GM18870 (cell line): ENCODE measurements around the gene CNN2.
"Not testable (repeated sequence)": the region's sequence is repeated elsewhere in the genome, so short reads cannot be mapped to it uniquely, and the experiment has no call there.

Source experiments
- ATAC-seq: cut with Tn5 transposase; IDR thresholded peaks from one replicate; pipeline ENCODE4 v1.9.1; 2021; ENCODE audit warnings: moderate library complexity; ENCODE audit not compliant: unreplicated experiment

The CNN2 gene

GRCh38 chr19:1010586-1011510 lies 15.6 kb upstream of the CNN2 start:
- no peak for ATAC-seq

GRCh38 chr19:1011831-1012333 lies 14.5 kb upstream of the CNN2 start:
- no peak for ATAC-seq

GRCh38 chr19:1012334-1012733 lies 14.1 kb upstream of the CNN2 start:
- ATAC-seq = no peak

GRCh38 chr19:1013218-1013617 lies 13.2 kb upstream of the CNN2 start:
- ATAC-seq = no peak

GRCh38 chr19:1014161-1015060 lies 12.0 kb upstream of the CNN2 start:
- ATAC-seq = no peak

- no peak for ATAC-seq
These were observed 11.2 kb upstream of the CNN2 start for GRCh38 chr19:1015061-1015781.

GRCh38 chr19:1015782-1016646 lies 10.4 kb upstream of the CNN2 start:
- ATAC-seq = no peak

DNA sequence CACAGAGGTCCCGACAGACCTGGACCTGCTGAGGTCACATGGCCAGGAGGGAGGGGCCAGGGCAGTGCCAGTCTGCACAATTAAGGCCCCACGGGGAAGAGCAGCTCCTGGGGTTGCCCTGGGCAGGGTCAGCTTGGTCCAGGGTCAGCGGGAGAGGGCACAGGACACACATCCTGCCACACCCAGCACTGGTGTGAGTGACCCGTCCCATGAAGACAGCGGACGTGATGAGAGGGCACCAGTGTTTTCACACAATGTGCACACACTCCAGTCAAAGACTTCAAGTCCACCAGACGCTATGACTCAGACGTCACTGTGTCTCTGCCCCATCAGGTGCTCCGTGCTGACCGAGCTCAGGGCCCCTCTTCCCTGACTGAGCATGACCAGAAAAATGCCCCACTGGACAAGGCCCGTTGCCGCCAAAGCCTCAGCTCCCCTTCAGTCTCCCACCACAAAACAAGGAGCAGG lies 9.7 kb upstream of the CNN2 start:
- no peak for ATAC-seq

DNA sequence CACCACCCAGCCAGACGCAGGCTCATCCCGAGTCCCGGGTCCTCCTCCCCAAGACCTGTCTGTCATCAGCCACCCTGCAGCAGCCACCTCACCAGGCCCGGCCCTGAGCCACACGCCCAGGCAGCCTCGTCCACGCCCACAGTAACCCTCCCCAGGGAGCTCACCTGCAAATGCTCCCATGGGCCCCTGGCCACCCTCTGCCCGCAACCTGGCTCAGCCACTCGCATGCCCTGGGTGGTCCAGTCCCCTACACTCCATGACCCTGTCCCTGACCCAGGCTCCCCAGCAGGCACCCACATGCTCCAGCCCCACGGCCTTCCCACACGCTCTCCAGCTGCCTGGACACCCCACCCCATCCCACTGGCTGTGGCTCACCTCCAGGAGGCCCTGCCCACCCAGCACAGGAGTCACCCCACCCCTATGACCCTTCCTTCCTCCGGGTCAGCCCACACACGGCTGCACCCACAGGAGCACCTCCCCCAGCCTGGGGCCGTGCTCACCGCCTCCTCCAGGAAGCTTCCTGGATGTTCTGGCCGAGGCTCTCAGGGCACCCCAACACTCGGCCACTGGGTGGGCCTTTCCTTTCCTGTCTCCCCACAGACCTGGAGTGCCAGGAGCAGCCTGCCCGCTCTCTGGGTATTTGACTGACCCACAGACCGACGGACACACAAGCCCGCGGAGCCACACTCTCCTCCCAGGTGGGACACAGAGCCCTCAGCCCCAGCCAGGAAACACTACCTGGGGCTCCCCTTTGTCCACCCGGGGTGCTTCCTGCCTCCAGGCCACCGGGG lies 9.1 kb upstream of the CNN2 start:
- ATAC-seq = no peak

DNA sequence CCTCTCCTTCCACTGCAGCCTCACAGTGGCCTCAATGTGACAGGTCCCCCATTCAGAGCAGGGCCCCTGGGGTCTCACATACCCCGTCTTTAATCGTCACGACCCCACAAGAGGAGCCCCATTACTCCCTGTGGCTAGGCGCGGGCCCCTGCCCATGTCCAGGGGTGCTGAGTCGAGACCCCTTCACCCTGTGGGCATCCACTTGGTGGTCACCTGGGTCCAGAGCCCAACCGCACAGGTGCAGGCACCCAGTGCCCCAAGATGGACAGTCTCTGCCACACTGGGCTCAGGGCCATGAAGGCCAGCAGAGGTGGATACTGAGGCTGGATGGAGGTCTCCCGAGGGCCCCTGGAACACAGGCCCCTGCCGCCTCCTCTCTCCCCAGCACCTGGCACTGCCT lies 8.5 kb upstream of the CNN2 start:
- no peak for ATAC-seq

DNA sequence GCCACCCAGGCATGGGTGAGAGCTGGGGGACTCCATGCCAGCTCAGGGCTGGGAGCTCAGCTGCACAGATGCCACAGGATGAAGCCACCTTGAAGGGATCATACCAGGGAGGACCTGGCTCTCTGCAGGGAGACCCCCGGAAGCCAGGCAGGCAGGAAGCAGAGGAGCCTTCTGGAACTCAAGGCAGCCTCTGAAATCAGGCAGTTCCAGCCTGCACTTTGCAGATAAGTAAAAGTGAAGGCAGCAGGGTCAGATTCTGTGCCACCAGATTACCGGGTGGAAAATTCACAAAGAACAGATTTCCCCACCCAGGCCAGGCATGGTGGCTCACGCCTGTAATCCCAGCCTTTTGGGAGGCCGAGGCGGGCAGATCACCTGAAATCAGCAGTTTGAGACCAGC lies 8.0 kb upstream of the CNN2 start:
- no peak for ATAC-seq

DNA sequence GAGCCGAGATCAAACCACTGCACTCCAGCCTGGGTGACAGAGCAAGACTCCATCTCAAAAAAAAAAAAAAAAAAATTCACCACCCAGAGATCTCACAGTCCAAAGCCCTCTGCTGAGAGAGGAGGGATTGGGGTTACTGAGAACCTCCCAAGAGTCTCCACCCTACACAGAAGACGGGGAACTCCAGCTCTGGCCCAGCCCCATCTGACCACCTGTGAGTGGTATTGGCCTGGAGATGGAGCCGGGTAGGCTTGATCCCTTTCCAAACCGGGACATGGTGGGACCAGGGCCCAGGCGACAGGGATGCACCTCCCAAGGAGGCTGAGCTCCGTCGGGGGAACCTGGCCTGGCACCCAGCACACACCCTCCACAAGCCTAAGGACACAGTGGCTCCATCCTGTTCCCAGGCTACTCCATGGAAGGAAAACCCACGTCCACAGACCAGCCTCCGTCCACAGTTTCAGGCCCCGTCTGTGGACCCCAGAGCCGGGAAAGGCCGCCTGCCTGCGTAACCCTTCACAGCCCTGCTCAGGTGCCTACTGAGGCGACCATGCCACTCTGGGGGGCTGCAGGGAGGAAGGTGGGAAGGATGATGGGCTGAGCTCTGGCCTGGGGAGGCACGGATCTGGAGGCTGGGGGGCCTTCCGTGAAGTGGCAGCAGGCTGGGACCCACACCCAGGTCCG lies 7.3 kb upstream of the CNN2 start:
- ATAC-seq = no peak

DNA sequence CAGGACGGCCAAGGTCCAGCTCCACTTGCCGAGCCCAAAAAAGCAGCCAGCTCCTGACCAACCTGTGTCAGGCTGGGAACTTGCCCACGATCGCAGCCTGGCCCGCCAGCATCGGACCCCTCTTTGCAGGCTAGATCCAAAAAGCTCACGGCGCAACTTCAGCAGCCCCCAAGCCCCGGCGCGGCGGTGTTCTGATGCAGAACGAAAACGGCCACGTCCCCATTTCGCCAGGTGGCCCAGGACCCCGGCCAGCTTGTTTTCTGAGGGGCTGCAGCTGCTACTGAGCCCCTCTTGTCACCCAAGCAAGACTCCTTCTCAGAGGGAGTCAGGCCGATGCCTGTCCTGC lies 6.8 kb upstream of the CNN2 start:
- ATAC-seq = no peak

- no peak for ATAC-seq
These were observed 6.2 kb upstream of the CNN2 start for GRCh38 chr19:1019980-1020867.

DNA sequence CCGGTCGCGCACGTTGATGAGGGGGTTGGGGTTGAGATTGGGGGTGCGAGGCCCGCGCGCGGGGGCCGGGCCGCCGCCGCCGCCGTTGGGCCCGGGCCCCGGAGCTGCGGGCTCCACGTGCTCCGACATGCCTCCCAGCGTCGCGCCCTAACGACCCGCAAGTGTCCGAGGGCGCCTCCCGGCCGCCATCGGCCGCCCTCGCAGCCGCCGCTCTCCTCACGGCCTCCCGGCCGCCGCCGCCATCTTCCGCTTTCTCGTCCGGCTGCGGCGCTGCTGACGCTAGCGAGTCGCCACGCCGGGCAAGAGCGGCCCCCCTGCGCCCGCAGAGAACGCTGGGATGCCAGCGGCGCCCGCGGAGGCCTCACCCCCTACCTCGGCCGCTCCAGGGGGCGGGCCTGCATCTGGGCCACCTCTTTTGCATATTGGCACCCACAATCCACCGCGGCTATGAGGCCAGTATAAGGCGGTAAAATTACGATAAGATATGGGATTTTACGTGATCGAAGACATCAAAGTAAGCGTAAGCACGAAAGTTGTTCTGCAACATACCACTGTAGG lies 5.5 kb upstream of the CNN2 start, which contains the start of gene TMEM259:
Gene TMEM259, minus strand, starts transcription at position 256 of the 558 bp plus-strand sequence. Its CDS starts 127 bp downstream, at position 129.
- ATAC-seq = peak; percentile 76

GRCh38 chr19:1023883-1024188 lies 2.6 kb upstream of the CNN2 start:
- not testable (repeated sequence) for ATAC-seq

DNA sequence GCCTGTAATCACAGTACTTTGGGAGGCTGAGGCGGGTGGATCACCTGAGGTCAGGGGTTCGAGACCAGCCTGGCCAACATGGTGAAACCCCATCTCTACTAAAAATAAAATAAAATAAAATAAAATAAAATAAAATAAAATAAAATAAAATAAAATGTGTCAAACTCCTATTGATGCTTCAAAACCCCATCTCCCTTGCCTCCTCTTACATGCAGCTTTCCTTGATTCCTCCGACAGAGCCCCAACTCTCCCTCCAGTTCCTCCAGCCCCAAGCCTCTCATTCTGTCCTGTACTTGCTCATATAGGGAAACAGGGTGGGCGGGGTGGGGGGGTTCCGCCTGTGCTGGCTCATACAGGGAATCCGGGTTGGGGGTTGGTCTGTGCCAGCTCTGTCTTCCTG lies 1.3 kb upstream of the CNN2 start:
- not testable (repeated sequence) for ATAC-seq
